HEK293 (cell line): ENCODE results near the gene PRDM10.

ENCODE experiments used
- CTCF ChIA-PET: fragments of 350-600 bp; formaldehyde crosslinking; extraction: SDS; loops from one replicate; lab custom pipeline; 2021; ENCODE audit warnings: antibody characterized with exemption; lab: Yijun Ruan, JAX
- POLR2A ChIA-PET: fragments of 300-600 bp; formaldehyde crosslinking; extraction: SDS; loops from one replicate; lab custom pipeline; 2020; ENCODE audit warnings: antibody characterized with exemption, inconsistent platforms; lab: Yijun Ruan, JAX
- H3K27ac ChIP-seq: fragments of 200-500 bp; sonication (Bioruptor generic); 2 replicates; pipeline ENCODE4 v1.5.1; 2014; ENCODE audit warnings: low read depth, low read length, control low read depth, inconsistent platforms; ENCODE audit errors: extremely low read depth
- H3K36me3 ChIP-seq, 2 experiments: fragments of 200-500 bp in 1 of 2; sonication (Bioruptor generic) in 1 of 2; 1 replicate in 1 of 2; 2 replicates in 1 of 2; pipeline ENCODE4 v1.5.1; 2014 to 2017; ENCODE audit warnings: inconsistent platforms in 2 of 2, low read length in 2 of 2; ENCODE audit not compliant: control insufficient read depth in 2 of 2, insufficient read depth in 1 of 2
- H3K4me1 ChIP-seq: fragments of 200-500 bp; sonication (Bioruptor generic); 2 replicates; pipeline ENCODE4 v1.5.1; 2014; ENCODE audit warnings: mild to moderate bottlenecking, low read length, inconsistent platforms; ENCODE audit not compliant: control insufficient read depth, insufficient read depth
- H3K4me3 ChIP-seq: 2 replicates; pipeline ENCODE4 v1.5.1; 2011; ENCODE audit warnings: low read depth, mild to moderate bottlenecking, control low read depth, low read length, moderate library complexity
- H3K9me3 ChIP-seq: fragments of 200-500 bp; sonication (Bioruptor generic); 2 replicates; pipeline ENCODE4 v1.5.1; 2014; ENCODE audit warnings: low read depth, low read length, inconsistent platforms; ENCODE audit not compliant: control insufficient read depth, insufficient read depth
- GLIS2 ChIP-seq: fragments of 450-650 bp; formaldehyde crosslinking; IDR thresholded peaks from 2 replicates; pipeline ENCODE4 v1.5.1; 2016; ENCODE audit warnings: missing biosample characterization, missing genetic modification characterization
- HOXD13 ChIP-seq: sonication (generic); formaldehyde crosslinking; IDR thresholded peaks from 2 replicates; pipeline ENCODE4 v1.8.0; 2022; ENCODE audit warnings: missing genetic modification reagents, borderline replicate concordance
- PRDM6 ChIP-seq: fragments of 450-650 bp; formaldehyde crosslinking; IDR thresholded peaks from 2 replicates; pipeline ENCODE4 v1.5.1; 2017; ENCODE audit warnings: missing biosample characterization, missing genetic modification characterization
- REST ChIP-seq: fragments of 450-650 bp; formaldehyde crosslinking; IDR thresholded peaks from 2 replicates; pipeline ENCODE4 v1.5.1; 2016; ENCODE audit warnings: missing biosample characterization, missing genetic modification characterization
- TCF7L2 ChIP-seq: IDR thresholded peaks from 2 replicates; pipeline ENCODE4 v1.6.1; 2011; ENCODE audit warnings: low read depth, mild to moderate bottlenecking, inconsistent platforms, low read length, moderate library complexity, borderline replicate concordance
- ZNF146 ChIP-seq: fragments of 450-650 bp; formaldehyde crosslinking; IDR thresholded peaks from 2 replicates; pipeline ENCODE4 v1.5.1; 2016; ENCODE audit warnings: missing biosample characterization, missing genetic modification characterization
- ZNF16 ChIP-seq: fragments of 450-650 bp; formaldehyde crosslinking; IDR thresholded peaks from 2 replicates; pipeline ENCODE4 v1.5.1; 2016; ENCODE audit warnings: low read depth, missing biosample characterization, missing genetic modification characterization
- ZNF175 ChIP-seq: fragments of 450-650 bp; formaldehyde crosslinking; IDR thresholded peaks from 2 replicates; pipeline ENCODE4 v1.5.1; 2016; ENCODE audit warnings: missing biosample characterization, missing genetic modification characterization
- ZNF292 ChIP-seq: fragments of 450-650 bp; formaldehyde crosslinking; IDR thresholded peaks from 2 replicates; pipeline ENCODE4 v1.5.1; 2016; ENCODE audit warnings: low read depth, missing biosample characterization, missing genetic modification characterization, borderline replicate concordance
- ZNF311 ChIP-seq: fragments of 450-650 bp; formaldehyde crosslinking; IDR thresholded peaks from 2 replicates; pipeline ENCODE4 v1.5.1; 2017; ENCODE audit warnings: missing biosample characterization, missing genetic modification characterization, borderline replicate concordance
- ZNF324 ChIP-seq: fragments of 450-650 bp; formaldehyde crosslinking; IDR thresholded peaks from 2 replicates; pipeline ENCODE4 v1.5.1; 2016; ENCODE audit warnings: missing biosample characterization, missing genetic modification characterization
- ZNF549 ChIP-seq: fragments of 450-650 bp; IDR thresholded peaks from 2 replicates; pipeline ENCODE4 v1.5.1; 2018; ENCODE audit warnings: missing biosample characterization, missing genetic modification characterization, mild to moderate bottlenecking, inconsistent platforms, moderate library complexity
- ZNF645 ChIP-seq: fragments of 450-650 bp; formaldehyde crosslinking; IDR thresholded peaks from 2 replicates; pipeline ENCODE4; 2016; ENCODE audit warnings: missing biosample characterization, missing genetic modification characterization
- ZNF791 ChIP-seq: fragments of 450-650 bp; formaldehyde crosslinking; IDR thresholded peaks from 2 replicates; pipeline ENCODE4 v1.5.1; 2016; ENCODE audit warnings: missing biosample characterization, missing genetic modification characterization
- TF ChIP-seq, protein P1 (sequence below): fragments of 450-650 bp; formaldehyde crosslinking; IDR thresholded peaks from 2 replicates; pipeline ENCODE4 v1.5.1; 2017; ENCODE audit warnings: missing biosample characterization, missing genetic modification characterization

PRDM10 gene

DNA sequence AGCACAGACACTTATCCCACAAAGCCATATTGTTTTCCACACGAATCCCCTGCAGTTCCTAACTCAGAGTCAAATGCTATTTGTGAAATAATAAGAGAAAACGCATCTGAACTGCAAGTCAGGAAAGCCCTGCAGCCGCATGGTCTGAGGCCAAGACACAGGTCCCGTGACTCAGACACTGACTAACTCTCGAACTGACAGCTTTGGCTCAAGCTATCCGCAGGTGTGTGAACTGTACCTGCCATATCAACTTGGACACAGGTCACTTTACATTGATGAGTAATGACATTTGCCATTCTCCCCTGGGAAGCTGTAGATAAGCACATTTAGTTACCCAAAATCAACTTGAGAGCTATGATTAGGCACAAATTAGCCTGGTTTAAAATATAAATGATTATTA, 72.3 kb downstream of the PRDM10 start (continued):
- TF ChIP-seq ZNF292 = no peak
- no peak for TF ChIP-seq ZNF146 (tag by site-specific recombination)

DNA sequence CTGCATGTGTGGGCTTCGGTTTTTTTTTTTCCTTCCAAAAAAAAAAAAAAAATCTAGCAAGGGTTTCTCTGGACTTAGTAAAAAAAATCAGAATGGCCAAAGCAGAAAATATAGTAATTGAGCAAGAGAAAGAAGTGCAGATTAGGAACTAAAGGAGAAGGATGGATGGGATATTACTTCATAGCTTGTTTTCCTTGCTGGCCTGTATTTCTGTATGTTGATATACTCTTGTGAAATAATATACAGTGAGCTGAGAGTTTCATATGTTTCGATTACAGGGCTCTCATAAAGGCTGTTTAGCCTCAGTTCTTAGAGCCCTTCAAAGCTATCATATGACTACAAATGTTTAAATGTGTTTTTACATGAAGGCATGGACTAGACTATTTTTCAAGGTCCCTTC, 72.9 kb downstream of the PRDM10 start:
- Histone ChIP-seq H3K27ac (no peak overlapping the region), H3K4me3 (no peak overlapping the region), H3K9me3 (no peaks in the 10 kb centered on the region), H3K36me3 (peaks cover 0 to 36% of the 10 kb centered on the region in 2 experiments; a peak in 2 of 3 replicates), H3K4me1 (no peaks in the 10 kb centered on the region)
- TF ChIP-seq ZNF175 (tag by site-specific recombination) (no peak), ZNF549 (tag by site-specific recombination) (no peak), ZNF16 (no peak), REST (tag by site-specific recombination) (no peak), ZNF311 (tag by site-specific recombination) (no peak), ZNF324 (tag by site-specific recombination) (no peak), ZNF645 (tag by site-specific recombination) (no peak), GLIS2 (tag by site-specific recombination) (no peak), PRDM6 (no peak), TCF7L2 (no peak), ZNF791 (no peak), HOXD13 (CRISPR knock-in tag) (no peak)
- TF ChIP-seq, protein P1, sequence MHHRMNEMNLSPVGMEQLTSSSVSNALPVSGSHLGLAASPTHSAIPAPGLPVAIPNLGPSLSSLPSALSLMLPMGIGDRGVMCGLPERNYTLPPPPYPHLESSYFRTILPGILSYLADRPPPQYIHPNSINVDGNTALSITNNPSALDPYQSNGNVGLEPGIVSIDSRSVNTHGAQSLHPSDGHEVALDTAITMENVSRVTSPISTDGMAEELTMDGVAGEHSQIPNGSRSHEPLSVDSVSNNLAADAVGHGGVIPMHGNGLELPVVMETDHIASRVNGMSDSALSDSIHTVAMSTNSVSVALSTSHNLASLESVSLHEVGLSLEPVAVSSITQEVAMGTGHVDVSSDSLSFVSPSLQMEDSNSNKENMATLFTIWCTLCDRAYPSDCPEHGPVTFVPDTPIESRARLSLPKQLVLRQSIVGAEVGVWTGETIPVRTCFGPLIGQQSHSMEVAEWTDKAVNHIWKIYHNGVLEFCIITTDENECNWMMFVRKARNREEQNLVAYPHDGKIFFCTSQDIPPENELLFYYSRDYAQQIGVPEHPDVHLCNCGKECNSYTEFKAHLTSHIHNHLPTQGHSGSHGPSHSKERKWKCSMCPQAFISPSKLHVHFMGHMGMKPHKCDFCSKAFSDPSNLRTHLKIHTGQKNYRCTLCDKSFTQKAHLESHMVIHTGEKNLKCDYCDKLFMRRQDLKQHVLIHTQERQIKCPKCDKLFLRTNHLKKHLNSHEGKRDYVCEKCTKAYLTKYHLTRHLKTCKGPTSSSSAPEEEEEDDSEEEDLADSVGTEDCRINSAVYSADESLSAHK = no peak
- POLR2A ChIA-PET = no interaction called here
- CTCF ChIA-PET = interaction anchor here (0.6 to 1.6 kb wide), 4 partner anchors 41 to 370 kb away, joined by 3 to 5 read pairs (median 4); no protein-coding TSS in a partner anchor
